ENCODE results near the gene PCDHAC1.
A peak's percentile ranks its signal among the peaks of the same experiment; 100 is the strongest.
"Not testable (repeated sequence)": the region's sequence is repeated elsewhere in the genome, so short reads cannot be mapped to it uniquely, and the experiment has no call there.

The PCDHAC1 gene

GRCh38 chr5:140925806-140926442, at the start of gene PCDHAC1:
Gene PCDHAC1 (plus strand): TSS chr5:140926299. CDS start chr5:140926893, 594 bp downstream.
- Histone ChIP-seq H3K9me3 (ENCODE audit: control insufficient read depth in 1 of 2, low read length in 2 of 2) (peaks cover 3 to 8% of the 10 kb centered on the region in 2 donors), H3K27ac (ENCODE audit: low read depth, low read length) (no peak within 1 kb of the TSS), H3K4me3 (ENCODE audit: low read depth in 1 of 2, low read length in 2 of 2) (peak within 1 kb of the TSS; percentile 32 to 60), H3K36me3 (ENCODE audit: control insufficient read depth in 1 of 2, insufficient read depth in 2 of 2, low read length in 2 of 2) (no peaks in the 10 kb centered on the region), H3K9ac (ENCODE audit: low read depth in 1 of 2, low read length in 2 of 2) (peak within 1 kb of the TSS in 1 of 2 donors; percentile 21), H3K4me1 (ENCODE audit: control insufficient read depth in 1 of 2, insufficient read depth in 2 of 2, low read length in 2 of 2) (no peaks in the 10 kb centered on the region), H3K27me3 (ENCODE audit: control insufficient read depth in 1 of 2, insufficient read depth in 2 of 2, low read length in 2 of 2) (peaks cover 7% of the 10 kb centered on the region in 2 donors)

- H3K4me3 ChIP-seq (ENCODE audit: low read depth in 1 of 2, low read length in 2 of 2); H3K4me1 ChIP-seq (ENCODE audit: control insufficient read depth in 1 of 2, insufficient read depth in 2 of 2, low read length in 2 of 2): not testable (repeated sequence)
Observed at GRCh38 chr5:140876541-140877261, 49.4 kb upstream of the PCDHAC1 start.

GRCh38 chr5:140877262-140877581, 48.9 kb upstream of the PCDHAC1 start:
- no peaks in the 10 kb centered on the region for H3K4me1 ChIP-seq (ENCODE audit: control insufficient read depth in 1 of 2, insufficient read depth in 2 of 2, low read length in 2 of 2)
- H3K36me3 ChIP-seq (ENCODE audit: control insufficient read depth in 1 of 2, insufficient read depth in 2 of 2, low read length in 2 of 2), result no peaks in the 10 kb centered on the region
- no peak overlapping the region for H3K4me3 ChIP-seq (ENCODE audit: low read depth in 1 of 2, low read length in 2 of 2)
- H3K27me3 ChIP-seq (ENCODE audit: control insufficient read depth in 1 of 2, insufficient read depth in 2 of 2, low read length in 2 of 2), result no peaks in the 10 kb centered on the region
- H3K9me3 ChIP-seq (ENCODE audit: control insufficient read depth in 1 of 2, low read length in 2 of 2), result peaks cover 8 to 22% of the 10 kb centered on the region in 2 donors
- no peak overlapping the region for H3K27ac ChIP-seq (ENCODE audit: low read depth, low read length)
- H3K9ac ChIP-seq (ENCODE audit: low read depth in 1 of 2, low read length in 2 of 2), result no peak overlapping the region

More at GRCh38 chr5:140876541-140877261, 49.4 kb upstream of the PCDHAC1 start:
- not testable (repeated sequence) for H3K27ac ChIP-seq (ENCODE audit: low read depth, low read length); H3K27me3 ChIP-seq (ENCODE audit: control insufficient read depth in 1 of 2, insufficient read depth in 2 of 2, low read length in 2 of 2); H3K9ac ChIP-seq (ENCODE audit: low read depth in 1 of 2, low read length in 2 of 2); H3K36me3 ChIP-seq (ENCODE audit: control insufficient read depth in 1 of 2, insufficient read depth in 2 of 2, low read length in 2 of 2)
- H3K9me3 ChIP-seq (ENCODE audit: control insufficient read depth in 1 of 2, low read length in 2 of 2), result peaks cover 8 to 17% of the 10 kb centered on the region in 2 donors

GRCh38 chr5:140881889-140882590, 44.1 kb upstream of the PCDHAC1 start, which contains the start of gene PCDHA13:
Gene PCDHA13 (plus strand): TSS chr5:140882124. CDS start chr5:140882269, 145 bp downstream.
- Histone ChIP-seq H3K4me1 (ENCODE audit: control insufficient read depth in 1 of 2, insufficient read depth in 2 of 2, low read length in 2 of 2) (no peaks in the 10 kb centered on the region), H3K4me3 (ENCODE audit: low read depth in 1 of 2, low read length in 2 of 2) (peak within 1 kb of the TSS in 1 of 2 donors; percentile 33), H3K27ac (ENCODE audit: low read depth, low read length) (no peak within 1 kb of the TSS), H3K9ac (ENCODE audit: low read depth in 1 of 2, low read length in 2 of 2) (no peak within 1 kb of the TSS), H3K27me3 (ENCODE audit: control insufficient read depth in 1 of 2, insufficient read depth in 2 of 2, low read length in 2 of 2) (no peaks in the 10 kb centered on the region), H3K9me3 (ENCODE audit: control insufficient read depth in 1 of 2, low read length in 2 of 2) (peaks cover 16 to 32% of the 10 kb centered on the region in 2 donors), H3K36me3 (ENCODE audit: control insufficient read depth in 1 of 2, insufficient read depth in 2 of 2, low read length in 2 of 2) (no peaks in the 10 kb centered on the region)

GRCh38 chr5:140882591-140882899, 43.6 kb upstream of the PCDHAC1 start:
- H3K36me3 ChIP-seq (ENCODE audit: control insufficient read depth in 1 of 2, insufficient read depth in 2 of 2, low read length in 2 of 2), result no peaks in the 10 kb centered on the region
- no peaks in the 10 kb centered on the region for H3K4me1 ChIP-seq (ENCODE audit: control insufficient read depth in 1 of 2, insufficient read depth in 2 of 2, low read length in 2 of 2)
- H3K9me3 ChIP-seq (ENCODE audit: control insufficient read depth in 1 of 2, low read length in 2 of 2), result peaks cover 16 to 28% of the 10 kb centered on the region in 2 donors
- H3K27me3 ChIP-seq (ENCODE audit: control insufficient read depth in 1 of 2, insufficient read depth in 2 of 2, low read length in 2 of 2), result no peaks in the 10 kb centered on the region
- H3K27ac ChIP-seq (ENCODE audit: low read depth, low read length), result no peak overlapping the region
- no peak overlapping the region for H3K9ac ChIP-seq (ENCODE audit: low read depth in 1 of 2, low read length in 2 of 2)
- H3K4me3 ChIP-seq (ENCODE audit: low read depth in 1 of 2, low read length in 2 of 2), result no peak overlapping the region

- H3K4me3 ChIP-seq (ENCODE audit: low read depth in 1 of 2, low read length in 2 of 2), result no peak overlapping the region
- H3K4me1 ChIP-seq (ENCODE audit: control insufficient read depth in 1 of 2, insufficient read depth in 2 of 2, low read length in 2 of 2), result no peaks in the 10 kb centered on the region
- no peaks in the 10 kb centered on the region for H3K36me3 ChIP-seq (ENCODE audit: control insufficient read depth in 1 of 2, insufficient read depth in 2 of 2, low read length in 2 of 2)
- H3K9ac ChIP-seq (ENCODE audit: low read depth in 1 of 2, low read length in 2 of 2), result no peak overlapping the region
- no peak overlapping the region for H3K27ac ChIP-seq (ENCODE audit: low read depth, low read length)
- no peaks in the 10 kb centered on the region for H3K27me3 ChIP-seq (ENCODE audit: control insufficient read depth in 1 of 2, insufficient read depth in 2 of 2, low read length in 2 of 2)
- peaks cover 16 to 30% of the 10 kb centered on the region in 2 donors for H3K9me3 ChIP-seq (ENCODE audit: control insufficient read depth in 1 of 2, low read length in 2 of 2)
Observed at GRCh38 chr5:140883373-140883772, 42.7 kb upstream of the PCDHAC1 start.

GRCh38 chr5:140883927-140884697, 42.0 kb upstream of the PCDHAC1 start:
- no peaks in the 10 kb centered on the region for H3K27me3 ChIP-seq (ENCODE audit: control insufficient read depth in 1 of 2, insufficient read depth in 2 of 2, low read length in 2 of 2)
- no peak overlapping the region for H3K27ac ChIP-seq (ENCODE audit: low read depth, low read length)
- no peaks in the 10 kb centered on the region for H3K4me1 ChIP-seq (ENCODE audit: control insufficient read depth in 1 of 2, insufficient read depth in 2 of 2, low read length in 2 of 2)
- H3K9me3 ChIP-seq (ENCODE audit: control insufficient read depth in 1 of 2, low read length in 2 of 2), result peaks cover 16 to 30% of the 10 kb centered on the region in 2 donors
- no peak overlapping the region for H3K4me3 ChIP-seq (ENCODE audit: low read depth in 1 of 2, low read length in 2 of 2)
- no peak overlapping the region for H3K9ac ChIP-seq (ENCODE audit: low read depth in 1 of 2, low read length in 2 of 2)
- H3K36me3 ChIP-seq (ENCODE audit: control insufficient read depth in 1 of 2, insufficient read depth in 2 of 2, low read length in 2 of 2), result no peaks in the 10 kb centered on the region

- peaks cover 2 to 8% of the 10 kb centered on the region in 2 donors for H3K9me3 ChIP-seq (ENCODE audit: control insufficient read depth in 1 of 2, low read length in 2 of 2)
- H3K27me3 ChIP-seq (ENCODE audit: control insufficient read depth in 1 of 2, insufficient read depth in 2 of 2, low read length in 2 of 2), result no peaks in the 10 kb centered on the region
- H3K9ac ChIP-seq (ENCODE audit: low read depth in 1 of 2, low read length in 2 of 2), result no peak overlapping the region
- no peaks in the 10 kb centered on the region for H3K36me3 ChIP-seq (ENCODE audit: control insufficient read depth in 1 of 2, insufficient read depth in 2 of 2, low read length in 2 of 2)
- H3K27ac ChIP-seq (ENCODE audit: low read depth, low read length), result no peak overlapping the region
- H3K4me3 ChIP-seq (ENCODE audit: low read depth in 1 of 2, low read length in 2 of 2), result no peak overlapping the region
- no peaks in the 10 kb centered on the region for H3K4me1 ChIP-seq (ENCODE audit: control insufficient read depth in 1 of 2, insufficient read depth in 2 of 2, low read length in 2 of 2)
Observed at GRCh38 chr5:140916325-140916724, 9.8 kb upstream of the PCDHAC1 start.

- Histone ChIP-seq H3K9me3 (ENCODE audit: control insufficient read depth in 1 of 2, low read length in 2 of 2) (peaks cover 3 to 6% of the 10 kb centered on the region in 2 donors), H3K4me1 (ENCODE audit: control insufficient read depth in 1 of 2, insufficient read depth in 2 of 2, low read length in 2 of 2) (no peaks in the 10 kb centered on the region), H3K27ac (ENCODE audit: low read depth, low read length) (no peak overlapping the region), H3K27me3 (ENCODE audit: control insufficient read depth in 1 of 2, insufficient read depth in 2 of 2, low read length in 2 of 2) (peaks cover 1 to 7% of the 10 kb centered on the region in 2 donors), H3K36me3 (ENCODE audit: control insufficient read depth in 1 of 2, insufficient read depth in 2 of 2, low read length in 2 of 2) (no peaks in the 10 kb centered on the region), H3K4me3 (ENCODE audit: low read depth in 1 of 2, low read length in 2 of 2) (no peak overlapping the region), H3K9ac (ENCODE audit: low read depth in 1 of 2, low read length in 2 of 2) (no peak overlapping the region)
Observed at GRCh38 chr5:140923601-140924000, 2.5 kb upstream of the PCDHAC1 start.

Measured in duodenal mucosa (tissue), 2 donors.